ENCODE data around the gene SLC6A6. TPM values are rescaled to one million over a fixed set of nuclear protein-coding genes. Genes with fewer than 3 reads are reported as not detected.
A peak's percentile ranks its signal among the peaks of the same experiment; 100 is the strongest.

Gene SLC6A6
- total RNA-seq, 1 experiment from 2014 or later, result 211 TPM

DNA sequence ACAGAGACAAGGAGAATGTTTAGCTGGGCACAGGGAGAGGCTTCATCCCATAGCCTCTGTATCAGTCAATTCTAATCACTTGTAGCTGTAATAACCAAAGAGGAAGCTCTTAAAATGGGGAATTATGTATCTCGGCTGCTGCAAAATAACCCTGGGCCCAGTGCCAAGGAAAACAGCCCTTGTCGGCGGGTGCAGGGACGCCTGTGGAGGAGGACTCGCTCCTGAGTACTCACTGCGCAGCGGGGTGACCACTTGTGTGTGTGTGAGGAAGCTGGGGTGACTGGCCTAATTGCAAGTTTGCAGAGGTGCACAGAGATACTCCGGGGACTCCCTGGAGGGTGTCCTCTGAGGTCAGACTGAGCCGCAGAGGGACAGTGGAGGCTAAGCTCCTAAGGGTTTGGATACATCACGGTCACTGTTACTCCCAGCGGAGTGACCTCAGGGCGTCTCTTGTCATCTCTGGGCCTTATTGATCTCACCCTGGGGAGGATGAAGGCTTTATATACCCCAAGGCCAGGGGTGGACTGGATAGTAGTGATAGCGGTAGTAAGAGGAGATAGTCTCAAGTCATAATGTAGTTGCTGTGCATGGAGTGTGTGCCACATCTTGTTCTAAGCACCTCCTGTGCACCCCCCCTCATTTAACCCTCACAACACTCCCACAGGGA is 37.2 kb downstream of the SLC6A6 start (continued):
- TF ChIP-seq PREB (CRISPR knock-in tag; IDR thresholded peaks at IDR 0.05; ENCODE audit: borderline replicate concordance) (no peak), IRF2 (CRISPR knock-in tag; IDR thresholded peaks at IDR 0.05; ENCODE audit: borderline replicate concordance, low read depth) (no peak)

GRCh38 chr3:14440168-14440518 is 37.7 kb downstream of the SLC6A6 start:
- ChIA-PET CTCF (interaction anchor here (1.3 to 2.4 kb wide), 3 partner anchors 164 to 237 kb away, joined by 3 to 11 read pairs (median 5); no protein-coding TSS in a partner anchor), POLR2A (no interaction called here)
- ATAC-seq (no peak), DNase-seq (ENCODE audit: low spot score) (no peak)
- peaks cover 14% of the 10 kb centered on the region for H3K36me3 Mint-ChIP-seq
- H3K27me3 Mint-ChIP-seq (ENCODE audit: low read depth), result no peaks in the 10 kb centered on the region
- peak overlapping the region; percentile 41; the same call in 1 of the 2 replicates for H3K27ac Mint-ChIP-seq
- peaks cover 38% of the 10 kb centered on the region for H3K4me1 Mint-ChIP-seq
- H3K9me3 Mint-ChIP-seq, result no peaks in the 10 kb centered on the region
- H3K4me3 Mint-ChIP-seq, result no peak overlapping the region
- TF ChIP-seq, protein P1, sequence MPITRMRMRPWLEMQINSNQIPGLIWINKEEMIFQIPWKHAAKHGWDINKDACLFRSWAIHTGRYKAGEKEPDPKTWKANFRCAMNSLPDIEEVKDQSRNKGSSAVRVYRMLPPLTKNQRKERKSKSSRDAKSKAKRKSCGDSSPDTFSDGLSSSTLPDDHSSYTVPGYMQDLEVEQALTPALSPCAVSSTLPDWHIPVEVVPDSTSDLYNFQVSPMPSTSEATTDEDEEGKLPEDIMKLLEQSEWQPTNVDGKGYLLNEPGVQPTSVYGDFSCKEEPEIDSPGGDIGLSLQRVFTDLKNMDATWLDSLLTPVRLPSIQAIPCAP (CRISPR knock-in tag; IDR thresholded peaks at IDR 0.05), result no peak
- TF ChIP-seq, protein P2, sequence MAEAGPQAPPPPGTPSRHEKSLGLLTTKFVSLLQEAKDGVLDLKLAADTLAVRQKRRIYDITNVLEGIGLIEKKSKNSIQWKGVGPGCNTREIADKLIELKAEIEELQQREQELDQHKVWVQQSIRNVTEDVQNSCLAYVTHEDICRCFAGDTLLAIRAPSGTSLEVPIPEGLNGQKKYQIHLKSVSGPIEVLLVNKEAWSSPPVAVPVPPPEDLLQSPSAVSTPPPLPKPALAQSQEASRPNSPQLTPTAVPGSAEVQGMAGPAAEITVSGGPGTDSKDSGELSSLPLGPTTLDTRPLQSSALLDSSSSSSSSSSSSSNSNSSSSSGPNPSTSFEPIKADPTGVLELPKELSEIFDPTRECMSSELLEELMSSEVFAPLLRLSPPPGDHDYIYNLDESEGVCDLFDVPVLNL (CRISPR knock-in tag; IDR thresholded peaks at IDR 0.05; ENCODE audit: borderline replicate concordance, low read depth), result no peak

GRCh38 chr3:14440531-14441239 is 38.3 kb downstream of the SLC6A6 start:
- H3K27me3 Mint-ChIP-seq (ENCODE audit: low read depth), result no peaks in the 10 kb centered on the region
- peaks cover 20% of the 10 kb centered on the region for H3K36me3 Mint-ChIP-seq
- ChIA-PET CTCF (interaction anchor here (1.0 to 2.4 kb wide), 4 partner anchors 17 to 237 kb away, joined by 3 to 11 read pairs (median 3); no protein-coding TSS in a partner anchor), POLR2A (no interaction called here)
- H3K9me3 Mint-ChIP-seq, result no peaks in the 10 kb centered on the region
- peaks cover 35% of the 10 kb centered on the region for H3K4me1 Mint-ChIP-seq
- H3K27ac Mint-ChIP-seq, result 0 out of 2 replicates have a peak overlapping the region, but pooled peaks have one; percentile 41
- H3K4me3 Mint-ChIP-seq, result no peak overlapping the region
- peak; percentile 70 for ATAC-seq
- DNase-seq (ENCODE audit: low spot score), result peak; percentile 53
- peak; percentile 69; the same call in 1 of the 2 replicates for TF ChIP-seq ZNF121 (CRISPR knock-in tag; IDR thresholded peaks at IDR 0.05)
- TF ChIP-seq ZBTB21 (CRISPR knock-in tag; IDR thresholded peaks at IDR 0.05; ENCODE audit: borderline replicate concordance), result no peak

DNA sequence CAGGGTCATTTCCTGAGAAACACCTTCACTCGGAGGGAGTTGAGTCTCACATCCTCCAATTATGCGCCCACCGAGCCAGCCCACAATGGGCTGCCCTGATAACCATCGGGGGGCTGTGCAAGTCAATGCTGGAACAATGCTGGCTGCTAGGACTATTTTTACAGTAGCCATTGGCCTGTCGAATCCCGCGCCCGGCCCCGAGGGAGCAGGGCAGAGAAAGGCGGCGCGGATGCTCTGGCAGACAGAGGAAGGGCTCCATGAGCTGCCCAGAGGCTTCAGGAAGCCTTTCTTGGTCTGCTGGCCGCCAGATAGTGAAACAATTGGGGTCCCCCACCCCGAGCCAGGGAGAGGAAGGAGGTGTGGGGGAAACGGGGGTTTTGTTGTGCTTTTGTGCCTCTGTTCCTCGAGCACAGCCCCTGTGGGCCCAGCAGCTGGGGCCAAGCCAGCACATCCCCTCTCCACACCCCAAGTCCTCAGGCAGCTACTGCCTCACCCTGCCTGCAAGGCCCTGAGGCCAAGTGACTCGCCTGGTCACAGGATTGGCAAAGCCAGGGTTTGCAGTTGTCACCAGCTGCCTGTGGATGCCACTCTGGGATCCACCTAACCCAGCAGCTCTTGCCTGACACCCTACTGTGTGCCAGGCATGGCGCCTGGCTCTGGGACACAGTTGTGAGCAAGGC is 39.0 kb downstream of the SLC6A6 start:
- TF ChIP-seq ZNF138 (CRISPR knock-in tag; conservative IDR thresholded peaks at IDR 0.05) (no peak), ZNF232 (CRISPR knock-in tag; IDR thresholded peaks at IDR 0.05) (no peak), ZBTB21 (CRISPR knock-in tag; IDR thresholded peaks at IDR 0.05; ENCODE audit: borderline replicate concordance) (no peak)
- TF ChIP-seq, protein P3, sequence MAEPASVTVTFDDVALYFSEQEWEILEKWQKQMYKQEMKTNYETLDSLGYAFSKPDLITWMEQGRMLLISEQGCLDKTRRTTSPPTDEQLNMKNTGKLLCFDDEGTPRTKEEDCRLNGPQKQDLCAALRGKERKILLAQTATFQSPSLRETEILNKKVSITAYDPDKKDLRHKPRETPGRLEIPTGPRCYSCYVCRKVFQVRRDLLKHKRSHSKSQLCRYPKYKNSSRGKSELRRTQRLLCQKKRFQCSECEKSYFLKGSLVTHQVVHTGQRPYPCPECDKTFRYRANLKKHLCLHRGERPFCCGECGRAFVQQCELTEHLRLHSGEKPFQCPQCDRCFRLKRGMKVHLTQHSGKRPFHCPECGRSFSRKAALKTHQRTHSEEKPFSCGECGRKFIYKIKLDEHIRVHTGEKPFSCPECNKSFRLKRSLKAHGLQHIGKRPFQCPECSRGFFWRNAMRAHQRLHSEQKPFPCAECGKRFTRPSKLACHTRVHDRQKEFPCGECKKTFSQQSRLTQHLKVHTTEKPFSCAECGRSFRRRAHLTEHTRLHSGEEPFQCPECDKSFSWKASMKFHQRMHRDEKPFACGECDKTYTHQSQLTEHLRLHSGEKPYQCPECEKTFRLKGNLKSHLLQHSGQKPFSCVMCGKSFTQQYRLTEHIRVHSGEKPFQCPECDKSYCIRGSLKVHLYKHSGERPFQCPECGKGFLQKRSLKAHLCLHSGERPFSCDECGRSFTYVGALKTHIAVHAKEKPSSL (CRISPR knock-in tag; conservative IDR thresholded peaks at IDR 0.05), result no peak
- H3K4me3 Mint-ChIP-seq, result no peak overlapping the region
- H3K9me3 Mint-ChIP-seq, result no peaks in the 10 kb centered on the region
- ChIA-PET POLR2A (no interaction called here), CTCF (interaction anchor here (0.7 to 2.4 kb wide), 5 partner anchors 16 to 238 kb away, joined by 3 to 11 read pairs (median 3); no protein-coding TSS in a partner anchor)
- peaks cover 27% of the 10 kb centered on the region for H3K36me3 Mint-ChIP-seq
- ATAC-seq (no peak), DNase-seq (ENCODE audit: low spot score) (no peak)
- no peaks in the 10 kb centered on the region for H3K27me3 Mint-ChIP-seq (ENCODE audit: low read depth)
- H3K4me1 Mint-ChIP-seq, result peaks cover 34% of the 10 kb centered on the region
- H3K27ac Mint-ChIP-seq, result peak overlapping the region; percentile 70; the same call in 1 of the 2 replicates
